Adrenal gland (tissue), 5 donors: Measurements from ENCODE around the gene FBXO24.

Experiments used
- POLR2A ChIP-seq, 2 donors: fragments of 450-650 bp; IDR thresholded peaks; one replicate each; pipeline ENCODE4 v1.6.1; 2017; ENCODE audit warnings: antibody characterized with exemption in 2 of 2, mild to moderate bottlenecking in 2 of 2, moderate library complexity in 1 of 2
- TF ChIP-seq, protein P1 (sequence below), 6 experiments: fragments of 450-650 bp in 4 of 6; fragments of 200-600 bp in 2 of 6; sonication (generic) in 1 of 6; IDR thresholded peaks; 1 replicate in 5 of 6; 2 replicates in 1 of 6; pipeline versions ENCODE4 v1.5.1 to v1.8.0; 2016 to 2021; ENCODE audit warnings: antibody characterized with exemption in 6 of 6, mild to moderate bottlenecking in 2 of 6, moderate library complexity in 1 of 6
- donor health status: DM: no; HTN: no; CAD: no.

DNA sequence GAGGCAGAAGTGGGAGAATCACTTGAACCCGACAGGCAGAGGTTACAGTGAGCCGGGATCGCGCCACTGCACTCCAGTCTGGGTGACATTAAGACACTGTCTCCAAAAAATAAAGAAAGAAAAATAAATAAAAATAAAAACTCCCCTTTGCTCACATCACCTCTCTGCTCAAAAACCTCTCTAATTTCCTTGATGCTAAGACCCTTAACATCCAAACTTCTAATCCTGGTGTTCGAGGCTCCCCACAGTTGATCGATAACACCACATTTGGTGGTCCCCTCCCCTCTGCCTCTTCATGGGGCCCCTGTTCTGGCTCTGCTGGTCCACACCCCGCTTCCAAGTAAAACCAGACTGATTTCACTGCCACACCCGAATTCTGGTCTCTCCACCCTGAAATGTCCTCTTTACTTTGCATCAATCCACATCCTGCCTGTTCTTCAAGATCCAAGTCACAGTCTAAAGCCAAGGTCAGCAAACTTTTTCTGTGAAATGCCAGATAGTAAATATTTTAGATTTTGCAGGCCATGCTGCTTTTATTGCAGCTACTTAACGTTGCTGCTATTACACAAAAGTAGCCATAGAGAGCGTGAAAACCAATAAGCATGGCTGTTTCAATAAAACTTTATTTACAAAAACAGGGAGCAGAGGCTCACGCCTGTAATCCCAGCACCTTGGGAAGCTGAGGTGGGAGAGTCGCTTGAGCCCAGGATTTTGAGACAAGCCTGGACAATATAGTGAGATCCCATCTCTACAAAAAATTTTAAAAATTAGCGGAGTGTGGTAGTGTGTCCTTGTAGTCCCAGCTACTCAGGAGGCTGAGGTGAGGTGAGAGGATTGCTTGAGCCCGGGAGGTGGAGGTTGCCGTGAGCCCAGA is 38.1 kb downstream of the FBXO24 start:
- TF ChIP-seq POLR2A (IDR thresholded peaks at IDR 0.05) = no peak
- TF ChIP-seq, protein P1, sequence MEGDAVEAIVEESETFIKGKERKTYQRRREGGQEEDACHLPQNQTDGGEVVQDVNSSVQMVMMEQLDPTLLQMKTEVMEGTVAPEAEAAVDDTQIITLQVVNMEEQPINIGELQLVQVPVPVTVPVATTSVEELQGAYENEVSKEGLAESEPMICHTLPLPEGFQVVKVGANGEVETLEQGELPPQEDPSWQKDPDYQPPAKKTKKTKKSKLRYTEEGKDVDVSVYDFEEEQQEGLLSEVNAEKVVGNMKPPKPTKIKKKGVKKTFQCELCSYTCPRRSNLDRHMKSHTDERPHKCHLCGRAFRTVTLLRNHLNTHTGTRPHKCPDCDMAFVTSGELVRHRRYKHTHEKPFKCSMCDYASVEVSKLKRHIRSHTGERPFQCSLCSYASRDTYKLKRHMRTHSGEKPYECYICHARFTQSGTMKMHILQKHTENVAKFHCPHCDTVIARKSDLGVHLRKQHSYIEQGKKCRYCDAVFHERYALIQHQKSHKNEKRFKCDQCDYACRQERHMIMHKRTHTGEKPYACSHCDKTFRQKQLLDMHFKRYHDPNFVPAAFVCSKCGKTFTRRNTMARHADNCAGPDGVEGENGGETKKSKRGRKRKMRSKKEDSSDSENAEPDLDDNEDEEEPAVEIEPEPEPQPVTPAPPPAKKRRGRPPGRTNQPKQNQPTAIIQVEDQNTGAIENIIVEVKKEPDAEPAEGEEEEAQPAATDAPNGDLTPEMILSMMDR (IDR thresholded peaks at IDR 0.05) = no peak
